ENCODE results near the gene MTMR4.

GRCh38 chr17:58531661-58532554 lies 17.5 kb upstream of the MTMR4 start:
- TF ChIP-seq JUND (IDR thresholded peaks at IDR 0.05) = no peak
- no peak for TF ChIP-seq CTCF (IDR thresholded peaks at IDR 0.05; ENCODE audit: low read depth, low read length, missing input control)
- TF ChIP-seq RXRA (IDR thresholded peaks at IDR 0.05) = no peak
- TF ChIP-seq RAD21 (IDR thresholded peaks at IDR 0.05) = no peak
- TF ChIP-seq GABPA (IDR thresholded peaks at IDR 0.05 in 1 of 2, conservative IDR thresholded peaks at IDR 0.05 in 1 of 2) = no peak
- no peak for TF ChIP-seq SP1 (IDR thresholded peaks at IDR 0.05)
- no peak for TF ChIP-seq REST (IDR thresholded peaks at IDR 0.05)
- no peak for TF ChIP-seq TAF1 (conservative IDR thresholded peaks at IDR 0.05)
- no peak for TF ChIP-seq FOXA2 (IDR thresholded peaks at IDR 0.05)
